Measurements from ENCODE around the gene TAC4. TPM values are rescaled to one million over a fixed set of nuclear protein-coding genes. Genes with fewer than 3 reads are reported as not detected.

The TAC4 gene
- total and polyA plus RNA-seq, 2 experiments from 2014 or later: not detected

- Histone ChIP-seq H3K36me3 (replicated peaks; ENCODE audit: insufficient read depth, low read depth) (no peaks in the 10 kb centered on the region), H3K27me3 (peaks cover 14% of the 10 kb centered on the region), H3K27ac (no peak overlapping the region), H3K4me1 (ENCODE audit: insufficient read depth) (peaks cover 20% of the 10 kb centered on the region), H3K9me3 (ENCODE audit: low read depth) (no peaks in the 10 kb centered on the region), H3K9me2 (replicated peaks; ENCODE audit: insufficient read depth) (no peaks in the 10 kb centered on the region), H4K20me1 (ENCODE audit: insufficient read depth, poor library complexity, severe bottlenecking) (no peaks in the 10 kb centered on the region), H2AFZ (no peak overlapping the region), H3K4me3 (no peak overlapping the region), H3K79me2 (no peaks in the 10 kb centered on the region), H3K4me2 (no peak overlapping the region)
- 87% methylated on average over 5 of the region's 5 CpGs for WGBS (ENCODE audit: low lambda C conversion rate, missing lambda C conversion rate)
- DNase-seq (ENCODE audit: low spot score): no peak
- TF ChIP-seq, protein P1, sequence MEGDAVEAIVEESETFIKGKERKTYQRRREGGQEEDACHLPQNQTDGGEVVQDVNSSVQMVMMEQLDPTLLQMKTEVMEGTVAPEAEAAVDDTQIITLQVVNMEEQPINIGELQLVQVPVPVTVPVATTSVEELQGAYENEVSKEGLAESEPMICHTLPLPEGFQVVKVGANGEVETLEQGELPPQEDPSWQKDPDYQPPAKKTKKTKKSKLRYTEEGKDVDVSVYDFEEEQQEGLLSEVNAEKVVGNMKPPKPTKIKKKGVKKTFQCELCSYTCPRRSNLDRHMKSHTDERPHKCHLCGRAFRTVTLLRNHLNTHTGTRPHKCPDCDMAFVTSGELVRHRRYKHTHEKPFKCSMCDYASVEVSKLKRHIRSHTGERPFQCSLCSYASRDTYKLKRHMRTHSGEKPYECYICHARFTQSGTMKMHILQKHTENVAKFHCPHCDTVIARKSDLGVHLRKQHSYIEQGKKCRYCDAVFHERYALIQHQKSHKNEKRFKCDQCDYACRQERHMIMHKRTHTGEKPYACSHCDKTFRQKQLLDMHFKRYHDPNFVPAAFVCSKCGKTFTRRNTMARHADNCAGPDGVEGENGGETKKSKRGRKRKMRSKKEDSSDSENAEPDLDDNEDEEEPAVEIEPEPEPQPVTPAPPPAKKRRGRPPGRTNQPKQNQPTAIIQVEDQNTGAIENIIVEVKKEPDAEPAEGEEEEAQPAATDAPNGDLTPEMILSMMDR (IDR thresholded peaks at IDR 0.05; ENCODE audit: poor library complexity): no peak
- TF ChIP-seq EZH2phosphoT487 (IDR thresholded peaks at IDR 0.05; ENCODE audit: low read depth, severe bottlenecking, unreplicated experiment) (no peak), EZH2 (IDR thresholded peaks at IDR 0.05; ENCODE audit: borderline replicate concordance) (no peak)
These were observed 43.4 kb upstream of the TAC4 start for GRCh38 chr17:49891271-49891670.

DNA sequence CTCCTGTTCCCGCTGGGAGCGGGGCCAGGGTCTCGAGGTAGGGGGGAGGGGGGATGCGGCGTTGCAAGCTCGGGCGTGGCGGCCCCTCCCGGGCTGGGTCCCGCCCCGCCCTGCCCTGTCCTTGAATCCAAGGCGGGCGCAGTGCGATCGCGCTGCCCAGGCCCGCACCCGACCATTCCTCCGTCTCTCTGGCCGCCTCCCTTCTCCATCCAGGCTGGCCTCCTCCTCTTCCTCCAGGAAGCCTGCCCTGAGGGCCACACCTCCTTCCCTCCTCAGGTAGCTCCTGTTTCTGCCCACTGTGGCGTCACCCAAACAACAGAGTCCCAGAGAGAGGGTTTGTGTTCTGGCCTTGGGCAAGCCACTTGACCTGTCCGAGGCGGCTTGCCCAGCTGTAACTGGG is 43.0 kb upstream of the TAC4 start:
- Histone ChIP-seq H3K4me3 (no peak overlapping the region), H3K79me2 (no peaks in the 10 kb centered on the region), H3K9me2 (replicated peaks; ENCODE audit: insufficient read depth) (no peaks in the 10 kb centered on the region), H4K20me1 (ENCODE audit: insufficient read depth, poor library complexity, severe bottlenecking) (no peaks in the 10 kb centered on the region), H3K9me3 (ENCODE audit: low read depth) (no peaks in the 10 kb centered on the region), H3K4me1 (ENCODE audit: insufficient read depth) (peaks cover 24% of the 10 kb centered on the region), H3K27me3 (peaks cover 14% of the 10 kb centered on the region), H3K36me3 (replicated peaks; ENCODE audit: insufficient read depth, low read depth) (no peaks in the 10 kb centered on the region), H3K27ac (no peak overlapping the region), H3K4me2 (no peak overlapping the region), H2AFZ (no peak overlapping the region)
- WGBS (ENCODE audit: low lambda C conversion rate, missing lambda C conversion rate): 89% methylated on average over 3 of the region's 23 CpGs
- no peak for DNase-seq (ENCODE audit: low spot score)
- TF ChIP-seq, protein P1 (IDR thresholded peaks at IDR 0.05; ENCODE audit: poor library complexity): no peak
- TF ChIP-seq EZH2 (IDR thresholded peaks at IDR 0.05; ENCODE audit: borderline replicate concordance) (no peak), EZH2phosphoT487 (IDR thresholded peaks at IDR 0.05; ENCODE audit: low read depth, severe bottlenecking, unreplicated experiment) (no peak)

- Histone ChIP-seq H3K79me2 (no peaks in the 10 kb centered on the region), H3K4me1 (ENCODE audit: insufficient read depth) (peaks cover 25% of the 10 kb centered on the region), H4K20me1 (ENCODE audit: insufficient read depth, poor library complexity, severe bottlenecking) (no peaks in the 10 kb centered on the region), H3K4me2 (no peak overlapping the region), H2AFZ (no peak overlapping the region), H3K9me2 (replicated peaks; ENCODE audit: insufficient read depth) (no peaks in the 10 kb centered on the region), H3K9me3 (ENCODE audit: low read depth) (no peaks in the 10 kb centered on the region), H3K4me3 (no peak overlapping the region), H3K27me3 (peaks cover 14% of the 10 kb centered on the region), H3K27ac (no peak overlapping the region), H3K36me3 (replicated peaks; ENCODE audit: insufficient read depth, low read depth) (no peaks in the 10 kb centered on the region)
- DNase-seq (ENCODE audit: low spot score): peak; percentile 23
- WGBS (ENCODE audit: low lambda C conversion rate, missing lambda C conversion rate): 76% methylated on average over 33 of the region's 33 CpGs
- no peak for TF ChIP-seq EZH2 (IDR thresholded peaks at IDR 0.05; ENCODE audit: borderline replicate concordance)
- TF ChIP-seq, protein P1 (IDR thresholded peaks at IDR 0.05; ENCODE audit: poor library complexity): no peak
- no peak for TF ChIP-seq EZH2phosphoT487 (IDR thresholded peaks at IDR 0.05; ENCODE audit: low read depth, severe bottlenecking, unreplicated experiment)
These were observed 42.4 kb upstream of the TAC4 start for GRCh38 chr17:49890077-49890821.

Measured in hepatocyte (in vitro differentiated cells).